H1 (cell line): ENCODE results near the gene LMAN1L. TPM values are rescaled to one million over a fixed set of nuclear protein-coding genes. Genes with fewer than 3 reads are reported as not detected.

Source experiments
- CTCF ChIA-PET: fragments of 300-600 bp; sonication (Branson Sonifier 250); formaldehyde crosslinking; loops from one replicate; lab custom pipeline; 2021; ENCODE audit not compliant: partially characterized antibody; lab: Charles Lee
- POLR2A ChIA-PET: fragments of 300-600 bp; sonication (Branson Sonifier 250); formaldehyde crosslinking; loops from one replicate; lab custom pipeline; 2021; ENCODE audit warnings: inconsistent platforms; ENCODE audit not compliant: partially characterized antibody; lab: Charles Lee
- DNase-seq, 2 experiments: peaks; one replicate each; pipeline versions ENCODE4 v3.0.0 to v3.0.0-alpha.2; 2010 to 2022; ENCODE audit warnings: low spot score in 2 of 2, low read depth in 1 of 2, mixed read lengths in 1 of 2
- FAIRE-seq: peaks from 2 replicates; lab custom pipeline; 2011; peaks lifted over from hg19 to GRCh38; lab: Jason Lieb, UNC
- H2AFZ ChIP-seq: 2 replicates; pipeline ENCODE4 v1.8.1; 2012; ENCODE audit warnings: low read length, inconsistent platforms
- H2AK5ac ChIP-seq: 2 replicates; pipeline ENCODE4 v1.6.1; 2013; ENCODE audit warnings: low read depth, low read length
- H2BK120ac ChIP-seq: replicated peaks from 2 replicates; pipeline ENCODE3; 2013; ENCODE audit warnings: low read depth, low read length, inconsistent platforms
- H2BK12ac ChIP-seq: 2 replicates; pipeline ENCODE4 v1.6.1; 2013; ENCODE audit warnings: low read depth, low read length
- H2BK15ac ChIP-seq: 2 replicates; pipeline ENCODE4 v1.6.1; 2013; ENCODE audit warnings: low read length
- H2BK20ac ChIP-seq: 2 replicates; pipeline ENCODE4 v1.6.1; 2013; ENCODE audit warnings: low read length
- H2BK5ac ChIP-seq: 2 replicates; pipeline ENCODE4 v1.6.1; 2013; ENCODE audit warnings: low read depth, low read length
- H3K14ac ChIP-seq: 2 replicates; pipeline ENCODE4 v1.6.1; 2013; ENCODE audit warnings: inconsistent platforms; ENCODE audit not compliant: insufficient read length
- H3K18ac ChIP-seq: 2 replicates; pipeline ENCODE4 v1.6.1; 2013; ENCODE audit warnings: low read length; ENCODE audit errors: extremely low read depth
- H3K23ac ChIP-seq: 2 replicates; pipeline ENCODE4 v1.6.1; 2013; ENCODE audit warnings: inconsistent platforms; ENCODE audit not compliant: insufficient read length
- H3K23me2 ChIP-seq: 2 replicates; pipeline ENCODE4 v1.6.1; 2013; ENCODE audit warnings: low read depth, low read length
- H3K27ac ChIP-seq: 2 replicates; pipeline ENCODE4 v1.6.1; 2011; ENCODE audit warnings: low read depth, low read length, inconsistent platforms
- H3K27me3 ChIP-seq, 4 experiments: replicated peaks in 1 of 4; 1 replicate in 1 of 4; 2 replicates in 3 of 4; pipeline versions ENCODE4 v1.6.1 to v1.8.1; 2011 to 2013; ENCODE audit warnings: low read length in 3 of 4, mild to moderate bottlenecking in 3 of 4, inconsistent platforms in 2 of 4, mixed read lengths in 2 of 4, moderate library complexity in 1 of 4; ENCODE audit not compliant: control insufficient read depth in 3 of 4, insufficient read depth in 3 of 4; ENCODE audit errors: extremely low read depth in 1 of 4
- H3K36me3 ChIP-seq, 4 experiments: 2 replicates each; pipeline versions ENCODE4 v1.6.1 to v1.8.1; 2011 to 2013; ENCODE audit warnings: mild to moderate bottlenecking in 4 of 4, low read length in 3 of 4, moderate library complexity in 2 of 4, control low read depth in 1 of 4, inconsistent platforms in 1 of 4; ENCODE audit not compliant: insufficient read depth in 4 of 4, control insufficient read depth in 2 of 4
- H3K4ac ChIP-seq: replicated peaks from 2 replicates; pipeline ENCODE3; 2013; ENCODE audit warnings: low read length, low read depth, mixed read lengths, inconsistent platforms; ENCODE audit not compliant: insufficient read length
- H3K4me1 ChIP-seq, 4 experiments: replicated peaks in 1 of 4; 1 replicate in 1 of 4; 2 replicates in 3 of 4; pipeline versions ENCODE4 v1.6.1 to v1.8.1; 2011 to 2013; ENCODE audit warnings: low read length in 3 of 4, inconsistent platforms in 2 of 4, mixed read lengths in 1 of 4; ENCODE audit not compliant: insufficient read depth in 4 of 4, control insufficient read depth in 3 of 4
- H3K4me2 ChIP-seq, 2 experiments: 2 replicates each; pipeline versions ENCODE4 v1.6.1 to v1.8.1; 2011 to 2013; ENCODE audit warnings: low read depth in 2 of 2, low read length in 2 of 2, control low read depth in 1 of 2, inconsistent platforms in 1 of 2, mild to moderate bottlenecking in 1 of 2; ENCODE audit not compliant: insufficient read depth in 1 of 2
- H3K4me3 ChIP-seq, 4 experiments: fragments of 200-600, 300-600 bp in 1 of 4; sonication (generic), shearing (Covaris generic), sonication (Bioruptor Twin) in 1 of 4; 2 replicates each; pipeline versions ENCODE4 v1.5.1 to v1.8.1; 2011 to 2016; ENCODE audit warnings: low read length in 4 of 4, low read depth in 3 of 4, control low read depth in 2 of 4, inconsistent platforms in 2 of 4, mild to moderate bottlenecking in 2 of 4, mixed read lengths in 1 of 4, moderate library complexity in 1 of 4; ENCODE audit not compliant: insufficient read depth in 2 of 4; ENCODE audit errors: extremely low read depth in 1 of 4
- H3K56ac ChIP-seq: replicated peaks from 2 replicates; pipeline ENCODE3; 2013; ENCODE audit warnings: low read depth, mild to moderate bottlenecking, mixed read lengths, low read length, inconsistent platforms; ENCODE audit not compliant: insufficient read length
- H3K79me1 ChIP-seq: 2 replicates; pipeline ENCODE4 v1.6.1; 2013; ENCODE audit warnings: low read depth, low read length, control low read depth
- H3K79me2 ChIP-seq, 2 experiments: 2 replicates each; pipeline versions ENCODE4 v1.6.1 to v1.8.1; 2012 to 2013; ENCODE audit warnings: low read length in 2 of 2, mild to moderate bottlenecking in 2 of 2, inconsistent platforms in 1 of 2; ENCODE audit not compliant: insufficient read depth in 2 of 2, control insufficient read depth in 1 of 2
- H3K9ac ChIP-seq, 4 experiments: replicated peaks in 1 of 4; 1 replicate in 1 of 4; 2 replicates in 3 of 4; pipeline versions ENCODE4 v1.6.1 to v1.8.1; 2011 to 2013; ENCODE audit warnings: low read depth in 3 of 4, low read length in 3 of 4, control low read depth in 2 of 4, mild to moderate bottlenecking in 2 of 4, moderate library complexity in 2 of 4, inconsistent platforms in 1 of 4; ENCODE audit errors: extremely low read depth in 1 of 4
- H3K9me3 ChIP-seq, 2 experiments: 2 replicates each; pipeline versions ENCODE4 v1.6.1 to v1.8.1; 2012 to 2013; ENCODE audit warnings: mild to moderate bottlenecking in 2 of 2, moderate library complexity in 2 of 2, control low read depth in 1 of 2, inconsistent platforms in 1 of 2, low read depth in 1 of 2, low read length in 1 of 2, mixed read lengths in 1 of 2; ENCODE audit not compliant: insufficient read depth in 2 of 2
- H4K20me1 ChIP-seq, 2 experiments: replicated peaks in 1 of 2; 2 replicates each; pipeline versions ENCODE3 to v1.8.1; 2011 to 2013; ENCODE audit warnings: inconsistent platforms in 2 of 2, low read length in 2 of 2, mild to moderate bottlenecking in 1 of 2; ENCODE audit not compliant: insufficient read depth in 2 of 2, control insufficient read depth in 1 of 2
- H4K5ac ChIP-seq: 2 replicates; pipeline ENCODE4 v1.6.1; 2013; ENCODE audit warnings: low read length, low read depth, mixed read lengths, inconsistent platforms; ENCODE audit not compliant: insufficient read length
- H4K8ac ChIP-seq: 2 replicates; pipeline ENCODE4 v1.8.0; 2013; ENCODE audit warnings: mild to moderate bottlenecking, moderate library complexity, low read length, inconsistent platforms; ENCODE audit not compliant: insufficient read depth; ENCODE audit errors: extremely low read depth
- H4K91ac ChIP-seq: replicated peaks from 2 replicates; pipeline ENCODE3; 2013; ENCODE audit warnings: low read length, mixed read lengths, inconsistent platforms; ENCODE audit not compliant: insufficient read length
- ASH2L ChIP-seq: fragments of 200-600, 300-600 bp; sonication (generic); IDR thresholded peaks from one replicate; pipeline ENCODE4 v1.7.1; 2017; ENCODE audit warnings: low read length
- CBX8 ChIP-seq: fragments of 300-800, 300-1000 bp; sonication (generic); IDR thresholded peaks from 2 replicates; pipeline ENCODE4 v1.7.1; 2016; ENCODE audit warnings: low read depth, low read length, borderline replicate concordance
- CREB1 ChIP-seq: IDR thresholded peaks from 2 replicates; pipeline ENCODE4 v1.6.1; 2012; ENCODE audit warnings: inconsistent platforms
- CTBP2 ChIP-seq: IDR thresholded peaks from 2 replicates; pipeline ENCODE4 v1.7.0; 2011; ENCODE audit warnings: borderline replicate concordance, mild to moderate bottlenecking, moderate library complexity, mixed read lengths, low read length; ENCODE audit not compliant: insufficient read depth, insufficient read length
- JUND ChIP-seq: IDR thresholded peaks from 2 replicates; pipeline ENCODE4 v1.6.1; 2011; ENCODE audit warnings: mild to moderate bottlenecking, improper control_type of control experiment, low read length
- RAD21 ChIP-seq, 2 experiments: IDR thresholded peaks in 1 of 2; conservative IDR thresholded peaks in 1 of 2; 2 replicates each; pipeline ENCODE4 v1.6.1; 2011; ENCODE audit warnings: low read depth in 2 of 2, low read length in 2 of 2, improper control_type of control experiment in 1 of 2, inconsistent platforms in 1 of 2, mild to moderate bottlenecking in 1 of 2, moderate library complexity in 1 of 2
- SIN3A ChIP-seq, 2 experiments: IDR thresholded peaks in 1 of 2; conservative IDR thresholded peaks in 1 of 2; 2 replicates each; pipeline ENCODE4 v1.6.1; 2011 to 2012; ENCODE audit warnings: low read length in 2 of 2, improper control_type of control experiment in 1 of 2, low read depth in 1 of 2, mild to moderate bottlenecking in 1 of 2
- SP2 ChIP-seq: IDR thresholded peaks from 2 replicates; pipeline ENCODE4 v1.6.1; 2012; ENCODE audit warnings: mild to moderate bottlenecking, low read length, inconsistent platforms
- SUZ12 ChIP-seq: fragments of 200-600 bp; sonication (generic); IDR thresholded peaks from 2 replicates; pipeline ENCODE4 v1.6.1; 2012; ENCODE audit warnings: mild to moderate bottlenecking, inconsistent platforms, low read length, moderate library complexity, mixed read lengths
- WGBS, 2 experiments: shearing (Covaris generic) in 1 of 2; methylation state at CpG; one replicate each; pipeline versions ENCODE4 v1.1.6 to v1.1.7; 2013 to 2015; ENCODE audit warnings: low lambda C conversion rate in 2 of 2, mixed read lengths in 2 of 2, inconsistent platforms in 1 of 2, low coverage in 1 of 2, missing lambda C conversion rate in 1 of 2; ENCODE audit not compliant: insufficient replicate concordance in 2 of 2, insufficient coverage in 1 of 2, insufficient read length in 1 of 2; ENCODE audit errors: extremely low coverage in 1 of 2, missing lambda C conversion rate in 1 of 2; 5-methylcytosine and 5-hydroxymethylcytosine counted together
- polyA plus RNA-seq, 7 experiments: library from polyadenylated mRNA; depleted of rRNA in 3 of 7; stranded (reverse) in 5 of 7; unstranded in 2 of 7; fragments of >200 nt in 5 of 7; fragments of 200-250 nt in 2 of 7; gene quantifications; 1 replicate in 5 of 7; 2 replicates in 1 of 7; 4 replicates in 1 of 7; pipeline versions ENCODE4 v1.2.1 to v1.2.3, GENCODE V29; 2011 to 2013; ENCODE audit warnings: missing spikeins in 2 of 7, mixed read lengths in 2 of 7
- total RNA-seq: library from RNA; stranded (reverse); fragmentation: NEBNext Ultra II Directional; extraction: Animal tissue kit (Norgen Biotek cat#: 25700); gene quantifications from 2 replicates; pipeline ENCODE4 v1.2.1, GENCODE V29; 2021
- TF ChIP-seq, protein P1 (sequence below): IDR thresholded peaks from 2 replicates; pipeline ENCODE4 v1.6.1; 2011; ENCODE audit warnings: low read depth, mild to moderate bottlenecking, low read length; ENCODE audit not compliant: insufficient read depth

The LMAN1L gene
- total and polyA plus RNA-seq, 2 of the 8 experiments (the other 6 are each of a cell fraction or from before 2014, with no cell fraction given) = not detected

DNA sequence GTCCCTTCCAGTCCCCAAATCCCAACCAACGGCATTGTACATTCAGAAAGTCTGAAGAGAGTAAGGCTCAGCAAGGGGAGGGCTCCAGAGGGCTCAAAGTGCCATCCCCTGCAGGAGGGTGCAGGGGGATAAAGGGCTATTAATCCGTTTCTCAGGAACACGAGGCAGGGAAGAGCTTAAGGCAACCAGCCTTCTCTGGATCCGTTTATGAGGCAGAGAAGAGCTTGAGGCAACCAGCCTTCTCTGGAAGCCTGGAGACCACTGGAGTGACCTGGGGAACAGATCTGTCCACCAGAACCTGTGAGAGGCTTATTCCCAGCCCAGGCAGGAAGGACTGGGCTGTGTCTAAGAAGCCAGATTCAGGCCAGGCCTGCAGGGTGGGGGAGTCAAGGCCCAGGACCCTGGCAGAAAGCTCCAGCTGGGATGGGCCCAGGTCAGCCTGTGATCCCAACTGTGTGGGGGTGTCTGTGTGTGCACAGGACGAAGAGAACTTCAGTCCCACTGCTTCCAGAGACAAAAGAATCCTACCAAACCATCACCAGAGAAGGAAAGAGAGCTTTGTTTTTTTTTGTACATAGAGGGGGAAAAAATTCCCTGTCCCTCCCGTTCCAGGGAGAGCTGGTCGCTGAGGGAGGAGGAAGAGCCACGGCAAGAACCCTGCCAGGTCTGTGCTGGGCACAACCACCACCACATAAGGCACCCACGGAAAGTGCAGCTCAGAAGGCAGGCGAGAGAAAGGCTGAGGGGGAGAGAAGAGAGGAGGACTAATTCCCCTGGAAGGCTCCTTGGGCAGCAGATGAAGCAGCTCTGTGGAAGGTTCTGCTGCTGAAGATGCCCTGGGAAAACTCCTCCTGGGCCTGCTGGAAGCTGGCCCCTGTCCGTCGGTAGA is 31.9 kb downstream of the LMAN1L start:
- Histone ChIP-seq H2BK20ac (no peak overlapping the region), H3K14ac (no peak overlapping the region), H3K27ac (no peak overlapping the region), H2AFZ (no peak overlapping the region), H4K8ac (no peak overlapping the region), H3K4ac (no peak overlapping the region), H3K4me2 (peak overlapping the region in 1 of 2 experiments; percentile 82; a peak in 3 of 4 replicates), H4K5ac (no peak overlapping the region), H2BK120ac (no peak overlapping the region), H3K36me3 (peaks cover 3 to 18% (median 9%) of the 10 kb centered on the region in 4 experiments; a peak in 6 of 8 replicates), H3K79me2 (no peaks in the 10 kb centered on the region), H3K79me1 (0 out of 2 replicates have a peak, but pooled peaks cover 2% of the 10 kb centered on the region), H4K91ac (no peak overlapping the region), H3K27me3 (no peaks in the 10 kb centered on the region), H3K18ac (no peak overlapping the region), H3K9me3 (no peaks in the 10 kb centered on the region), H3K23me2 (peaks cover 7% of the 10 kb centered on the region; the same call in 1 of the 2 replicates), H2BK12ac (no peak overlapping the region), H2BK5ac (no peak overlapping the region), H2BK15ac (no peak overlapping the region), H3K4me3 (no peak overlapping the region), H3K9ac (no peak overlapping the region), H3K56ac (no peak overlapping the region), H4K20me1 (peaks cover 0 to 4% of the 10 kb centered on the region in 2 experiments), H3K4me1 (peaks cover 0 to 13% (median 8%) of the 10 kb centered on the region in 4 experiments; a peak in 6 of 7 replicates), H3K23ac (no peak overlapping the region), H2AK5ac (no peak overlapping the region)
- CTCF ChIA-PET = interaction anchor here (0.6 to 2.5 kb wide), 20 partner anchors 8 to 463 kb away, joined by 3 to 24 read pairs (median 4); partner anchors contain the start of gene SCAMP5
- DNase-seq (no peak), FAIRE-seq (no peak)
- 88% methylated on average over 12 of the region's 12 CpGs; no CpG with 5 or more reads in 1 of the 2 experiments for WGBS, 2 experiments
- POLR2A ChIA-PET = interaction anchor here (0.8 to 4.1 kb wide), 7 partner anchors 10 to 61 kb away, joined by 3 to 23 read pairs (median 3); no protein-coding TSS in a partner anchor
- TF ChIP-seq RAD21 (IDR thresholded peaks at IDR 0.05 in 1 of 2, conservative IDR thresholded peaks at IDR 0.05 in 1 of 2; ENCODE audit: low read depth in 2 of 2, low read length in 2 of 2) = no peak
- TF ChIP-seq ASH2L = no peak
- TF ChIP-seq, protein P1, sequence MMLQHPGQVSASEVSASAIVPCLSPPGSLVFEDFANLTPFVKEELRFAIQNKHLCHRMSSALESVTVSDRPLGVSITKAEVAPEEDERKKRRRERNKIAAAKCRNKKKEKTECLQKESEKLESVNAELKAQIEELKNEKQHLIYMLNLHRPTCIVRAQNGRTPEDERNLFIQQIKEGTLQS = no peak
- no peak for TF ChIP-seq JUND
- TF ChIP-seq CBX8 = no peak
- no peak for TF ChIP-seq CREB1
- TF ChIP-seq SUZ12 = no peak
- TF ChIP-seq SP2 = no peak
- TF ChIP-seq CTBP2 = no peak
- no peak for TF ChIP-seq SIN3A (conservative IDR thresholded peaks at IDR 0.05 in 1 of 2, IDR thresholded peaks at IDR 0.05 in 1 of 2; ENCODE audit: low read depth in 1 of 2, low read length in 2 of 2)
